ENCODE data around the gene F13A1.

GRCh38 chr6:6331393-6331792 lies 10.9 kb upstream of the F13A1 start:
- TF ChIP-seq, protein P1, sequence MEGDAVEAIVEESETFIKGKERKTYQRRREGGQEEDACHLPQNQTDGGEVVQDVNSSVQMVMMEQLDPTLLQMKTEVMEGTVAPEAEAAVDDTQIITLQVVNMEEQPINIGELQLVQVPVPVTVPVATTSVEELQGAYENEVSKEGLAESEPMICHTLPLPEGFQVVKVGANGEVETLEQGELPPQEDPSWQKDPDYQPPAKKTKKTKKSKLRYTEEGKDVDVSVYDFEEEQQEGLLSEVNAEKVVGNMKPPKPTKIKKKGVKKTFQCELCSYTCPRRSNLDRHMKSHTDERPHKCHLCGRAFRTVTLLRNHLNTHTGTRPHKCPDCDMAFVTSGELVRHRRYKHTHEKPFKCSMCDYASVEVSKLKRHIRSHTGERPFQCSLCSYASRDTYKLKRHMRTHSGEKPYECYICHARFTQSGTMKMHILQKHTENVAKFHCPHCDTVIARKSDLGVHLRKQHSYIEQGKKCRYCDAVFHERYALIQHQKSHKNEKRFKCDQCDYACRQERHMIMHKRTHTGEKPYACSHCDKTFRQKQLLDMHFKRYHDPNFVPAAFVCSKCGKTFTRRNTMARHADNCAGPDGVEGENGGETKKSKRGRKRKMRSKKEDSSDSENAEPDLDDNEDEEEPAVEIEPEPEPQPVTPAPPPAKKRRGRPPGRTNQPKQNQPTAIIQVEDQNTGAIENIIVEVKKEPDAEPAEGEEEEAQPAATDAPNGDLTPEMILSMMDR (IDR thresholded peaks at IDR 0.05; ENCODE audit: insufficient read depth, low read length, poor library complexity, severe bottlenecking), result no peak
- no peak for TF ChIP-seq EZH2phosphoT487 (conservative IDR thresholded peaks at IDR 0.05; ENCODE audit: low read length)
